OCI-LY3 (cell line): ENCODE measurements around the gene IKZF2.

Source experiments
- H2AFZ ChIP-seq: fragments of 200-600, 300-600 bp; shearing (Covaris generic); 2 replicates; pipeline ENCODE4 v1.6.0; 2014; ENCODE audit warnings: antibody characterized with exemption, low read depth, low read length
- H3K27ac ChIP-seq: fragments of 200-600, 300-600 bp; sonication (generic); 2 replicates; pipeline ENCODE4 v1.5.1; 2014; ENCODE audit warnings: mild to moderate bottlenecking, low read length, moderate library complexity, mixed read lengths
- H3K27me3 ChIP-seq: fragments of 200-600, 300-600 bp; sonication (generic); 2 replicates; pipeline ENCODE4 v1.6.1; 2014; ENCODE audit warnings: low read depth, low read length, mixed read lengths
- H3K36me3 ChIP-seq: fragments of 200-600, 300-600 bp; sonication (generic); replicated peaks from 2 replicates; pipeline ENCODE3; 2014; ENCODE audit warnings: low read depth, low read length, mixed read lengths
- H3K4me1 ChIP-seq: fragments of 300-600, 200-600 bp; sonication (generic); 2 replicates; pipeline ENCODE4 v1.6.1; 2014; ENCODE audit warnings: low read length, mixed read lengths
- H3K4me2 ChIP-seq: fragments of 200-600, 300-600 bp; sonication (generic); 2 replicates; pipeline ENCODE4 v1.6.1; 2014; ENCODE audit warnings: low read length, mixed read lengths
- H3K4me3 ChIP-seq: fragments of 300-600, 200-600 bp; sonication (generic); 2 replicates; pipeline ENCODE4 v1.5.1; 2014; ENCODE audit warnings: antibody characterized with exemption, mild to moderate bottlenecking, low read length, moderate library complexity
- H3K79me2 ChIP-seq: fragments of 300-600, 200-600 bp; shearing (Covaris generic); 2 replicates; pipeline ENCODE4 v1.6.1; 2014; ENCODE audit warnings: mild to moderate bottlenecking, low read length, mixed read lengths
- H3K9ac ChIP-seq: fragments of 300-600, 200-600 bp; shearing (Covaris generic); 2 replicates; pipeline ENCODE4 v1.6.0; 2014; ENCODE audit warnings: mild to moderate bottlenecking, low read length, moderate library complexity
- H3K9me3 ChIP-seq: fragments of 200-600, 300-600 bp; shearing (Covaris generic); 2 replicates; pipeline ENCODE4 v1.6.1; 2014; ENCODE audit warnings: low read length, mixed read lengths; ENCODE audit not compliant: insufficient read depth
- H4K20me1 ChIP-seq: fragments of 200-600, 300-600 bp; sonication (generic); 2 replicates; pipeline ENCODE4 v1.6.1; 2016; ENCODE audit warnings: low read length, mixed read lengths; ENCODE audit not compliant: insufficient read depth
- CTCF ChIP-seq: fragments of 200-600, 300-600 bp; sonication (generic); IDR thresholded peaks from 2 replicates; pipeline ENCODE4 v1.5.1; 2014; ENCODE audit warnings: antibody characterized with exemption, low read length, low read depth
- EZH2phosphoT487 ChIP-seq: fragments of 200-600 bp; shearing (Covaris generic); IDR thresholded peaks from 2 replicates; pipeline ENCODE4 v1.6.1; 2018; ENCODE audit warnings: antibody characterized with exemption, mixed run types, low read depth

The IKZF2 gene

GRCh38 chr2:213187833-213188532 is 36.6 kb upstream of the IKZF2 start:
- Histone ChIP-seq H2AFZ (no peak overlapping the region), H4K20me1 (no peaks in the 10 kb centered on the region), H3K4me3 (no peak overlapping the region), H3K4me2 (no peak overlapping the region), H3K36me3 (no peaks in the 10 kb centered on the region), H3K9ac (no peak overlapping the region), H3K27me3 (no peaks in the 10 kb centered on the region), H3K27ac (no peak overlapping the region), H3K4me1 (peaks cover 33% of the 10 kb centered on the region), H3K9me3 (no peaks in the 10 kb centered on the region), H3K79me2 (no peaks in the 10 kb centered on the region)
- TF ChIP-seq CTCF (no peak), EZH2phosphoT487 (no peak)

GRCh38 chr2:213187386-213187785 is 36.0 kb upstream of the IKZF2 start:
- Histone ChIP-seq H3K79me2 (no peaks in the 10 kb centered on the region), H4K20me1 (no peaks in the 10 kb centered on the region), H2AFZ (no peak overlapping the region), H3K9me3 (no peaks in the 10 kb centered on the region), H3K4me2 (no peak overlapping the region), H3K4me3 (no peak overlapping the region), H3K9ac (no peak overlapping the region), H3K27me3 (no peaks in the 10 kb centered on the region), H3K27ac (no peak overlapping the region), H3K36me3 (no peaks in the 10 kb centered on the region), H3K4me1 (peaks cover 33% of the 10 kb centered on the region)
- TF ChIP-seq EZH2phosphoT487 (no peak), CTCF (no peak)

GRCh38 chr2:213185147-213185822 is 33.9 kb upstream of the IKZF2 start:
- Histone ChIP-seq H3K4me1 (peaks cover 33% of the 10 kb centered on the region), H3K36me3 (no peaks in the 10 kb centered on the region), H4K20me1 (no peaks in the 10 kb centered on the region), H3K9ac (no peak overlapping the region), H3K27me3 (no peaks in the 10 kb centered on the region), H3K4me2 (peak overlapping the region; percentile 45), H2AFZ (no peak overlapping the region), H3K4me3 (0 out of 2 replicates have a peak overlapping the region, but pooled peaks have one; percentile 1), H3K27ac (no peak overlapping the region), H3K9me3 (no peaks in the 10 kb centered on the region), H3K79me2 (no peaks in the 10 kb centered on the region)
- TF ChIP-seq EZH2phosphoT487 (no peak), CTCF (no peak)

GRCh38 chr2:213181712-213182111 is 30.3 kb upstream of the IKZF2 start:
- H3K27me3 ChIP-seq = no peaks in the 10 kb centered on the region

More at GRCh38 chr2:213181712-213182111, 30.3 kb upstream of the IKZF2 start:
- H3K9me3 ChIP-seq = peaks cover 2% of the 10 kb centered on the region; the same call in 1 of the 2 replicates
- peaks cover 19% of the 10 kb centered on the region for H3K4me1 ChIP-seq
- no peaks in the 10 kb centered on the region for H4K20me1 ChIP-seq
- no peak overlapping the region for H3K4me3 ChIP-seq
- TF ChIP-seq CTCF = no peak
- TF ChIP-seq EZH2phosphoT487 = no peak
- H3K79me2 ChIP-seq = no peaks in the 10 kb centered on the region
- H3K27ac ChIP-seq = no peak overlapping the region
- no peak overlapping the region for H3K9ac ChIP-seq
- H3K36me3 ChIP-seq = no peaks in the 10 kb centered on the region
- H3K4me2 ChIP-seq = no peak overlapping the region
- H2AFZ ChIP-seq = no peak overlapping the region
